ENCODE data around the gene MTARC1.

DNA sequence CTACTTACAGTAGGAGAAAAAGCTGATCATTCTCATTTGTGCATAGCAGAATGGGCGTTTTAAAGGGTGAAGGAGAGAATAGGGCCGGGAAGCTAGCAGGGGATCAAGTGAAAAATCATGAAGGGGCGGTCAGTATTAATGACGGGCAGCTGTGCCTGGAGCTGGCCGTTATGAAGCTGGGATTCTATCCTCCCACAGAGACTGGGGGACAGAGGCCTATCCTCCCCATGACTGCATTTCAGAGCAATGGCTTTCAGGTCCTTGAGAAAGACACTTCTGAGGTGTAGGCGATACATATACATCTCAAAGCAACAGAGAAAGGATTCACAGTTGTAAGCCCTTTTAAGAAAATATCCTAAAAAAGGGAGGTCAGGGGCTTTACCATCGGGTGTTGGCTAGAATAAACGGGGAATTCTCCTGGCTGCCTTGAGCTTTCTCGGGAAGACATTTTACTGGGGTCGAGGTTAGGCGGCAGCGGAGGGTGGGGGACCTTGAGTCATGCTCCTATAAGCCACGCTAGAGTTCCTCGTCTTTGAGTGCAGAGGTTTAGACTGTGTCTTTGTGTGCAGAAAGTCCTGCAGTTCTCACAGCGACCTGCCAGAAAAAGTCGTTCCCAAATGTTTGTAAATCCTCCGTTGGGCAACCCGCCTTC is 39.1 kb upstream of the MTARC1 start:
- TF ChIP-seq EZH2 (IDR thresholded peaks at IDR 0.05; ENCODE audit: insufficient read depth, poor library complexity, severe bottlenecking) = no peak
- TF ChIP-seq EZH2phosphoT487 (IDR thresholded peaks at IDR 0.05; ENCODE audit: insufficient read depth, low read depth) = no peak

All from GM23248 (cell line).